Fibroblast of pulmonary artery (primary cell): ENCODE data around the gene CASQ2.

Source experiments
- DNase-seq: peaks from one replicate; pipeline ENCODE4 v3.0.0-alpha.2; 2010; ENCODE audit warnings: low read depth
- H3K4me3 ChIP-seq: replicated peaks from 2 replicates; pipeline ENCODE4 v1.5.1; 2011; ENCODE audit warnings: low read depth, mild to moderate bottlenecking, control low read depth, low read length, moderate library complexity
- CTCF ChIP-seq: IDR thresholded peaks from 2 replicates; pipeline ENCODE4 v1.5.1; 2011; ENCODE audit warnings: mild to moderate bottlenecking, control low read depth, low read length, inconsistent platforms; ENCODE audit errors: missing control alignments

Gene CASQ2

GRCh38 chr1:115668579-115668978 lies 99.9 kb downstream of the CASQ2 start:
- peak; percentile 44 for DNase-seq
- H3K4me3 ChIP-seq = no peak overlapping the region
- TF ChIP-seq CTCF = no peak

GRCh38 chr1:115666702-115667101 lies 101.8 kb downstream of the CASQ2 start:
- no peak overlapping the region for H3K4me3 ChIP-seq
- no peak for DNase-seq
- TF ChIP-seq CTCF = no peak

GRCh38 chr1:115666206-115666605 lies 102.3 kb downstream of the CASQ2 start:
- no peak for TF ChIP-seq CTCF

DNA sequence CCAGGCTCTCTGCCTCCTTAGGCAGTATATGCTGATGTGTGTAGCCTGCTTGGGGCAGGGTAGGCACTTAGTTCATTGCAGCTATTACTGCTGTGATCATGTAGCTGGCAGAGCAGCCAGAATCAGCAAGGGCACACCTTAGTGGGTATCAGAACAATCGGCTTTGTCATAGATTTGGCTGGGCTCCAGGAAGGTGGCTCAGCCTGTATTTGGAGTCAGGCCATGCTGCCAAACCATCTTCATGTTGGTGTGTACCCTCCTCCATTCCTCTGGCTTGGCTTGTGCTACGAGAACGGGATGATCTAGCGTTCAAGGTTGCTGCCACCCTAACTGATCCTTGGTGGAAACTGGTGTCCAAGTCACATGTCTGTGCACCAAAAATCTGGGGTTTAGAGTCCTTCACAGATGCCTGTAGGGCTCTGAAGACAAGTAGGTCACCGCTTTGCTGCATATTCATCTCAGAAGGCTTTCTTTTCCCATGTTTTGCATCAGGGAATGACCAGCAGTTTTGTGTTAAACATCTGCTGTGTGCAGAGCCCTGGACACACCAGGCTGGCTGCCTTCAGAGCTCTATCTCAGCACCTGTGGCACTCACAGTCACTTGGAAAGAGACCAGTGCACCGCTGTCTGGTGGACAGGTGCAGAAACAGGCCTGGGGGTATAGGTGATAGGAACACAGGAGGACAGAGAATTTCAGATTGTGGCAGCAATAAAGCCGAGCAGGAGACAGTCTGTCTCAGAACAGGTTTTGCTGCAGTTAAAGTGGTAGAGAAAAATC lies 103.0 kb downstream of the CASQ2 start:
- DNase-seq = no peak
- no peak overlapping the region for H3K4me3 ChIP-seq
- TF ChIP-seq CTCF = no peak

More at GRCh38 chr1:115666206-115666605, 102.3 kb downstream of the CASQ2 start:
- H3K4me3 ChIP-seq = no peak overlapping the region
- no peak for DNase-seq

DNA sequence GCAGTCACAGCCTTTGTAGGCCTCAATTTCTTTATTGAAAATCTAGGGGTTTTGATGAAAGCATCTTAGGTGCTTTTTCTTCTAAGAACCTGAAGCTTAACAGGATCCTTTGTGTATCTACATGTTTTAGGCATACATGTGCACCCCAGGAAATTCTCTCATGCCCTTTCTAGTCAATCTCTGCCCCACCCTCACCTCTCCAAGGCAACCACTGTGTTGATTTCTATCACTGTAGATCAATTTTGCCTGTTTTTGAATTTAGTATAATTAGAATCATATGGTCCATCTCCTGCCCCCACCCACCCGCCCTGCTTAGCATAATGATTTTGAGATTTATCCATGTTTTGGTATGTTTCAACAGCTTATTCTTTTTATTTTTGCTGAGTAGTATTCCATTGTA lies 107.4 kb downstream of the CASQ2 start:
- no peak for DNase-seq
- H3K4me3 ChIP-seq = no peak overlapping the region
- no peak for TF ChIP-seq CTCF

- no peak overlapping the region for H3K4me3 ChIP-seq
- no peak for TF ChIP-seq CTCF
Observed at GRCh38 chr1:115660151-115660550, 108.4 kb downstream of the CASQ2 start.

DNA sequence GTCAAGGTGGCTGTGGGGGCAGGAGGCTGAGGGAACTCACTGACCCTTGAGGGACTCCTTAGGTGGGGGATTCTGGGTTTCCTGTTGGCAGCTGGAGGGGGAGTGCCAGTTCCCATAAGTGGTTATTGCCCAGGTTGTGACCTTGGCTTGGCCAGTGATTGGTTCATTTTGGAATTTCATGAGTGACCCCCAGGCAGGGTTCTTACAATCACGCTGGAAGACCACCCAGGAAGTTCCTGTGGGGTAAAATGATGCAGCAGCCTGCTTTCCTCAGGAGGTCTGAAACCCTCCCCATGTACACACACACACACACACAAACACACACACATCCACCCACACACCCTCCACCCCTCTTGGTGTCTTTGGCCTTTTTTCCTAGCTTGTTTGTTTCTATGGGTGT lies 109.9 kb downstream of the CASQ2 start:
- DNase-seq = no peak
- H3K4me3 ChIP-seq = no peak overlapping the region
- TF ChIP-seq CTCF = no peak

More at GRCh38 chr1:115660151-115660550, 108.4 kb downstream of the CASQ2 start:
- no peak for DNase-seq
